GM18508 (cell line): ENCODE data around the gene OR51B4.
"Not testable (repeated sequence)": the region's sequence is repeated elsewhere in the genome, so short reads cannot be mapped to it uniquely, and the experiment has no call there.

Experiments used
- ATAC-seq: cut with Tn5 transposase; IDR thresholded peaks from one replicate; pipeline ENCODE4 v1.9.1; 2021; ENCODE audit warnings: moderate number of reproducible peaks; ENCODE audit not compliant: insufficient read depth, unreplicated experiment

The OR51B4 gene

GRCh38 chr11:5276697-5277096, 25.0 kb downstream of the OR51B4 start:
- ATAC-seq = no peak

GRCh38 chr11:5275369-5276110, 26.2 kb downstream of the OR51B4 start:
- ATAC-seq = no peak

GRCh38 chr11:5274395-5274794, 27.4 kb downstream of the OR51B4 start:
- no peak for ATAC-seq

GRCh38 chr11:5272395-5273017, 29.2 kb downstream of the OR51B4 start:
- no peak for ATAC-seq

- ATAC-seq = no peak
Measured at GRCh38 chr11:5269715-5270147, 32.0 kb downstream of the OR51B4 start, which contains the start of gene HBE1. Gene HBE1 (minus strand): TSS chr11:5269945. CDS start chr11:5269890, 55 bp downstream.

GRCh38 chr11:5267033-5267563, 34.6 kb downstream of the OR51B4 start:
- no peak for ATAC-seq

GRCh38 chr11:5266609-5267008, 35.1 kb downstream of the OR51B4 start:
- no peak for ATAC-seq

GRCh38 chr11:5265832-5266231, 35.9 kb downstream of the OR51B4 start:
- no peak for ATAC-seq

GRCh38 chr11:5258543-5259262, 43.0 kb downstream of the OR51B4 start:
- no peak for ATAC-seq

GRCh38 chr11:5257296-5257695, 44.5 kb downstream of the OR51B4 start:
- no peak for ATAC-seq

GRCh38 chr11:5254646-5255413, 46.9 kb downstream of the OR51B4 start, which contains the start of gene HBG2:
Gene HBG2 (minus strand): TSS chr11:5254781. CDS start chr11:5254728, 53 bp downstream.
- not testable (repeated sequence) for ATAC-seq

GRCh38 chr11:5254023-5254422, 47.7 kb downstream of the OR51B4 start:
- not testable (repeated sequence) for ATAC-seq

GRCh38 chr11:5253440-5253839, 48.3 kb downstream of the OR51B4 start:
- not testable (repeated sequence) for ATAC-seq

- ATAC-seq = no peak
Measured at GRCh38 chr11:5252919-5253265, 48.9 kb downstream of the OR51B4 start.

GRCh38 chr11:5252192-5252918, 49.4 kb downstream of the OR51B4 start:
- ATAC-seq = no peak

GRCh38 chr11:5251746-5252145, 50.0 kb downstream of the OR51B4 start:
- no peak for ATAC-seq
